ENCODE data around the gene NHP2.

The NHP2 gene

GRCh38 chr5:178182158-178182876 lies 28.6 kb upstream of the NHP2 start:
- Histone ChIP-seq H3K27ac (no peak overlapping the region), H3K4me2 (no peak overlapping the region), H3K4me3 (IDR thresholded peaks at IDR 0.05; ENCODE audit: insufficient read depth, low read depth, low read length) (no peak overlapping the region), H4K20me1 (ENCODE audit: insufficient read depth) (no peaks in the 10 kb centered on the region), H2AFZ (ENCODE audit: low read depth) (no peak overlapping the region), H3K27me3 (ENCODE audit: insufficient read depth, low read depth) (no peaks in the 10 kb centered on the region), H3K9ac (no peak overlapping the region), H3K36me3 (ENCODE audit: insufficient read depth) (no peaks in the 10 kb centered on the region), H3K79me2 (ENCODE audit: insufficient read depth, low read depth) (no peaks in the 10 kb centered on the region), H3K4me1 (ENCODE audit: low read depth, poor library complexity, severe bottlenecking) (no peaks in the 10 kb centered on the region)
- no peak for TF ChIP-seq CTCF (conservative IDR thresholded peaks at IDR 0.05; ENCODE audit: low read depth, low read length)

DNA sequence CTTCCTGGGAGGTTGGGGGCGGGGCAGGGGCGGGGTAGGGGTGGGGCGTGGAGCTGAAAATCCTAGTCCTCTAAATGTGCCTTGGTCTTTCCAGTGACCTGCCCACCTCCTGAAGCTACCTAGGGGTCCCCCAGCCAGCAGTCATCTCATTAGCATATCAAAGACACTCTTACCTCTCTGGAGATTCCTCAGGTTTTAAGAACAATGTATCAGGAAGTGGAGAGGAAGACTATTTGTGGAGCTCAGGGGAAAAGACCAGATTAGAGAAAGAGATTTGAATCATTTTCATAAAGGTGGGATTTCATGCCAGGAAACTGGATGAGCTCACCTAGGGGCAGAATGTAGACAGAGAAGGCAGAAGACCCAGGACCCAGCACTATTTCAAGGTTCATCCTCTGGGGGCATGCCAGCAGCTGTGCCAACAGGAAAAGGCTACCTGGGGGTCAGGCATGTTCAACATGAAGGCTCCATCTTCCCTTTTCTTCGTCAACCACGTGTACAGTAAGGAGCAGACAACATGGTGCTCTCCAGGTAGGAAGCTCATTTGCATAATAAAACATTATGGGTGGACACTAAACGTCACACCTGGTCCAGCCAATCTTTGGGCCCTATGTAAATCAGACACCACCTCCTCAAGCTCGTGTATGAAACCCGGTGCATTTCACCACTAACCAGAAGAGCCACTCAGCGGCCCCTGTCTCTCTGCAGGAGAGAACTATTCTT lies 26.6 kb upstream of the NHP2 start:
- no peak overlapping the region for H3K9ac ChIP-seq
- H4K20me1 ChIP-seq (ENCODE audit: insufficient read depth), result no peaks in the 10 kb centered on the region
- no peak overlapping the region for H3K27ac ChIP-seq
- H3K4me2 ChIP-seq, result no peak overlapping the region
- H3K27me3 ChIP-seq (ENCODE audit: insufficient read depth, low read depth), result no peaks in the 10 kb centered on the region
- no peaks in the 10 kb centered on the region for H3K4me1 ChIP-seq (ENCODE audit: low read depth, poor library complexity, severe bottlenecking)
- no peak for TF ChIP-seq CTCF (conservative IDR thresholded peaks at IDR 0.05; ENCODE audit: low read depth, low read length)
- H3K36me3 ChIP-seq (ENCODE audit: insufficient read depth), result no peaks in the 10 kb centered on the region
- no peaks in the 10 kb centered on the region for H3K79me2 ChIP-seq (ENCODE audit: insufficient read depth, low read depth)
- no peak overlapping the region for H3K4me3 ChIP-seq (IDR thresholded peaks at IDR 0.05; ENCODE audit: insufficient read depth, low read depth, low read length)
- H2AFZ ChIP-seq (ENCODE audit: low read depth), result no peak overlapping the region

GRCh38 chr5:178177569-178177968 lies 23.9 kb upstream of the NHP2 start:
- H2AFZ ChIP-seq (ENCODE audit: low read depth), result no peak overlapping the region

DNA sequence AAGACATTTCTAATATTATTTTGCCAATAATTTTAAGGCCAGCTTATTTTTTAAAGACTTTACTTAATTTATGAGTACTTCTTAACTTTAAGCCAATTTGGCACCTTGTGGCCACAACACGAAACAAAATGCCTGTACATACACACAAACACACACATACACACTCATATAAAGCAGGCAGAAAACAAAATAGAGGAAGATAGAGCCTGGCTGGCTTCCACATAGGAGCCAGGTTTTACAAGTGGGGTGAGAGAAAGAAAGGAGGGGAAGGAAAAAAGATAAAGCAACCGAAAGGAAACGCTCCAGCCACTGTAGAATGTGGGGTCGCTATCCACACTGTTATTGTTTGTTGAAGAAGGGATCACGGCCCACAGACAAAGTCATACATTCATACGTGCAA lies 23.1 kb upstream of the NHP2 start:
- Histone ChIP-seq H3K4me1 (ENCODE audit: low read depth, poor library complexity, severe bottlenecking) (no peaks in the 10 kb centered on the region), H4K20me1 (ENCODE audit: insufficient read depth) (no peaks in the 10 kb centered on the region), H3K4me2 (no peak overlapping the region), H3K9ac (no peak overlapping the region), H3K4me3 (IDR thresholded peaks at IDR 0.05; ENCODE audit: insufficient read depth, low read depth, low read length) (no peak overlapping the region), H3K27ac (no peak overlapping the region), H3K27me3 (ENCODE audit: insufficient read depth, low read depth) (no peaks in the 10 kb centered on the region), H3K79me2 (ENCODE audit: insufficient read depth, low read depth) (no peaks in the 10 kb centered on the region), H2AFZ (ENCODE audit: low read depth) (no peak overlapping the region), H3K36me3 (ENCODE audit: insufficient read depth) (no peaks in the 10 kb centered on the region)
- no peak for TF ChIP-seq CTCF (conservative IDR thresholded peaks at IDR 0.05; ENCODE audit: low read depth, low read length)

More at GRCh38 chr5:178177569-178177968, 23.9 kb upstream of the NHP2 start:
- no peak overlapping the region for H3K4me3 ChIP-seq (IDR thresholded peaks at IDR 0.05; ENCODE audit: insufficient read depth, low read depth, low read length)
- no peaks in the 10 kb centered on the region for H3K27me3 ChIP-seq (ENCODE audit: insufficient read depth, low read depth)
- H3K9ac ChIP-seq, result no peak overlapping the region
- no peaks in the 10 kb centered on the region for H3K4me1 ChIP-seq (ENCODE audit: low read depth, poor library complexity, severe bottlenecking)
- no peaks in the 10 kb centered on the region for H3K79me2 ChIP-seq (ENCODE audit: insufficient read depth, low read depth)
- no peaks in the 10 kb centered on the region for H4K20me1 ChIP-seq (ENCODE audit: insufficient read depth)
- no peak for TF ChIP-seq CTCF (conservative IDR thresholded peaks at IDR 0.05; ENCODE audit: low read depth, low read length)
- H3K4me2 ChIP-seq, result no peak overlapping the region
- H3K36me3 ChIP-seq (ENCODE audit: insufficient read depth), result no peaks in the 10 kb centered on the region
- no peak overlapping the region for H3K27ac ChIP-seq

Data from KMS-11 (cell line).